ENCODE results near the gene LRRC8D. TPM values are rescaled to one million over a fixed set of nuclear protein-coding genes. Genes with fewer than 3 reads are reported as not detected.

The LRRC8D gene
- total RNA-seq, 1 experiment from 2014 or later, result 15.0 TPM

- no peak for TF ChIP-seq ZNF274 (IDR thresholded peaks at IDR 0.05; ENCODE audit: low read depth, low read length)
- no peak for TF ChIP-seq ZBTB33 (IDR thresholded peaks at IDR 0.05; ENCODE audit: extremely low read depth, insufficient replicate concordance, low read length)
- TF ChIP-seq CTCF (IDR thresholded peaks at IDR 0.05 in 2 of 3, conservative IDR thresholded peaks at IDR 0.05 in 1 of 3; ENCODE audit: borderline replicate concordance in 1 of 3, insufficient read depth in 1 of 3, low read depth in 2 of 3, low read length in 2 of 3), result no peak
- no peak for TF ChIP-seq EZH2phosphoT487 (IDR thresholded peaks at IDR 0.05; ENCODE audit: borderline replicate concordance)
- TF ChIP-seq POLR2AphosphoS5 (IDR thresholded peaks at IDR 0.05; ENCODE audit: low read depth, low read length), result no peak
- TF ChIP-seq RAD21 (IDR thresholded peaks at IDR 0.05; ENCODE audit: low read depth), result no peak
- TF ChIP-seq ZFX (IDR thresholded peaks at IDR 0.05), result no peak
- no peak for TF ChIP-seq ATF3 (IDR thresholded peaks at IDR 0.05)
- no peak for TF ChIP-seq TCF7L2 (IDR thresholded peaks at IDR 0.05; ENCODE audit: borderline replicate concordance, extremely low read depth, insufficient read depth, insufficient read length)
- TF ChIP-seq MAX (IDR thresholded peaks at IDR 0.05), result no peak
- no peak for TF ChIP-seq CBX3 (IDR thresholded peaks at IDR 0.05; ENCODE audit: low read depth)
- TF ChIP-seq ELF1 (IDR thresholded peaks at IDR 0.05; ENCODE audit: borderline replicate concordance, low read depth), result no peak
- no peak for TF ChIP-seq SIN3A (IDR thresholded peaks at IDR 0.05; ENCODE audit: low read depth)
- TF ChIP-seq EGR1 (IDR thresholded peaks at IDR 0.05; ENCODE audit: low read depth), result no peak
- TF ChIP-seq POLR2A (IDR thresholded peaks at IDR 0.05; ENCODE audit: borderline replicate concordance, extremely low read depth, insufficient read depth, insufficient read length), result no peak
- no peak for TF ChIP-seq EZH2 (IDR thresholded peaks at IDR 0.05)
- no peak for TF ChIP-seq SP1 (IDR thresholded peaks at IDR 0.05; ENCODE audit: low read depth)
- TF ChIP-seq SRF (IDR thresholded peaks at IDR 0.05; ENCODE audit: low read depth), result no peak
- TF ChIP-seq JUND (IDR thresholded peaks at IDR 0.05), result no peak
- POLR2A ChIA-PET, result no interaction called here
- no TSS peak for BruUV-seq (replicated peaks)
- H3K9me2 ChIP-seq (ENCODE audit: insufficient read depth), result no peaks in the 10 kb centered on the region
- H3K27me3 ChIP-seq (ENCODE audit: insufficient read depth, low read length), result no peaks in the 10 kb centered on the region
- no peak overlapping the region for H3K9ac ChIP-seq (ENCODE audit: low read length)
- intact Hi-C loops (cut with micrococcal nuclease), result no loop called here
- H2AFZ ChIP-seq (ENCODE audit: low read depth, low read length, poor library complexity, severe bottlenecking), result no peak overlapping the region
- no peaks in the 10 kb centered on the region for H3K36me3 ChIP-seq (ENCODE audit: control insufficient read depth in 1 of 2, insufficient read depth in 2 of 2, low read length in 2 of 2)
- no peaks in the 10 kb centered on the region for H3K79me2 ChIP-seq (ENCODE audit: insufficient read depth, low read length)
- H3K27ac ChIP-seq (ENCODE audit: low read depth, low read length), result no peak overlapping the region
- no peak for ATAC-seq
- H3K9me3 ChIP-seq (ENCODE audit: control insufficient read depth in 1 of 2, insufficient read depth in 1 of 2, low read depth in 1 of 2, low read length in 2 of 2), result no peaks in the 10 kb centered on the region
- H3K4me3 ChIP-seq (replicated peaks in 1 of 2; ENCODE audit: low read depth in 1 of 2, low read length in 2 of 2), result no peak overlapping the region
- peaks cover 17 to 18% of the 10 kb centered on the region in 2 experiments; a peak in 3 of 4 replicates for H3K4me1 ChIP-seq (ENCODE audit: control insufficient read depth in 1 of 2, insufficient read depth in 2 of 2, low read length in 2 of 2)
- CTCF ChIA-PET, result no interaction called here
- H3K4me2 ChIP-seq (ENCODE audit: low read length), result no peak overlapping the region
- DNase-seq (ENCODE audit: low read depth, low spot score), result no peak
- H4K20me1 ChIP-seq (ENCODE audit: insufficient read depth), result no peaks in the 10 kb centered on the region
- RAD21 ChIA-PET (ENCODE audit: low non-redundant PET in 1 of 2, low total read pairs in 2 of 2, uncharacterized antibody in 2 of 2, unreplicated experiment in 2 of 2), result no interaction called here
These were observed 66.9 kb downstream of the LRRC8D start for GRCh38 chr1:89887713-89888112.

All from HCT116 (cell line).